Colonic mucosa (tissue), 4 donors: Measurements from ENCODE around the gene DUOX2. TPM values are rescaled to one million over a fixed set of nuclear protein-coding genes. Genes with fewer than 3 reads are reported as not detected.

Experiments used
- DNase-seq: peaks from one replicate; pipeline ENCODE4 v3.0.0-alpha.2; 2020
- H3K27ac ChIP-seq: fragments of 200-600 bp; one replicate; pipeline ENCODE4 v1.8.0; 2021
- H3K27me3 ChIP-seq: fragments of 200-600 bp; one replicate; pipeline ENCODE4 v1.8.0; 2021
- H3K36me3 ChIP-seq: fragments of 200-600 bp; one replicate; pipeline ENCODE4 v1.8.0; 2021
- H3K4me1 ChIP-seq: fragments of 200-600 bp; one replicate; pipeline ENCODE4 v1.8.0; 2021; ENCODE audit warnings: mild to moderate bottlenecking
- H3K4me3 ChIP-seq: fragments of 200-600 bp; one replicate; pipeline ENCODE4 v1.8.0; 2021
- H3K9ac ChIP-seq, 2 donors: one replicate each; pipeline ENCODE4 v1.7.0; 2013; ENCODE audit warnings: control low read depth in 2 of 2, low read depth in 2 of 2, low read length in 2 of 2
- H3K9me3 ChIP-seq: fragments of 200-600 bp; one replicate; pipeline ENCODE4 v1.8.0; 2021
- intact Hi-C: fragments of 100-400 bp; cut with DNase I; formaldehyde crosslinking; loops from one replicate; pipeline ENCODE4 v1.14.1; 2022
- total RNA-seq, 2 donors: library from RNA; stranded (reverse); fragmentation: NEBNext Ultra II Directional in 1 of 2; extraction: Animal tissue kit (Norgen Biotek cat#: 25700) in 1 of 2; gene quantifications; one replicate each; pipeline ENCODE4 v1.2.1, GENCODE V29; 2021
- TF ChIP-seq, protein P1 (sequence below): fragments of 200-600 bp; IDR thresholded peaks from one replicate; pipeline ENCODE4 v1.8.0; 2022; ENCODE audit warnings: antibody characterized with exemption, mild to moderate bottlenecking
- donor health status: healthy.
- donor health status: DM: no; HTN: no; CAD: no.
- donor health status: DM: no; HTN: no; CAD: no.

DUOX2 gene
- total RNA-seq, 2 donors from 2014 or later = 40.0 to 111 TPM

- Histone ChIP-seq H3K9me3 (no peaks in the 10 kb centered on the region), H3K36me3 (no peaks in the 10 kb centered on the region), H3K27ac (no peak overlapping the region), H3K4me1 (no peaks in the 10 kb centered on the region), H3K9ac (no peak overlapping the region), H3K27me3 (no peaks in the 10 kb centered on the region), H3K4me3 (no peak overlapping the region)
- DNase-seq = no peak
- TF ChIP-seq, protein P1, sequence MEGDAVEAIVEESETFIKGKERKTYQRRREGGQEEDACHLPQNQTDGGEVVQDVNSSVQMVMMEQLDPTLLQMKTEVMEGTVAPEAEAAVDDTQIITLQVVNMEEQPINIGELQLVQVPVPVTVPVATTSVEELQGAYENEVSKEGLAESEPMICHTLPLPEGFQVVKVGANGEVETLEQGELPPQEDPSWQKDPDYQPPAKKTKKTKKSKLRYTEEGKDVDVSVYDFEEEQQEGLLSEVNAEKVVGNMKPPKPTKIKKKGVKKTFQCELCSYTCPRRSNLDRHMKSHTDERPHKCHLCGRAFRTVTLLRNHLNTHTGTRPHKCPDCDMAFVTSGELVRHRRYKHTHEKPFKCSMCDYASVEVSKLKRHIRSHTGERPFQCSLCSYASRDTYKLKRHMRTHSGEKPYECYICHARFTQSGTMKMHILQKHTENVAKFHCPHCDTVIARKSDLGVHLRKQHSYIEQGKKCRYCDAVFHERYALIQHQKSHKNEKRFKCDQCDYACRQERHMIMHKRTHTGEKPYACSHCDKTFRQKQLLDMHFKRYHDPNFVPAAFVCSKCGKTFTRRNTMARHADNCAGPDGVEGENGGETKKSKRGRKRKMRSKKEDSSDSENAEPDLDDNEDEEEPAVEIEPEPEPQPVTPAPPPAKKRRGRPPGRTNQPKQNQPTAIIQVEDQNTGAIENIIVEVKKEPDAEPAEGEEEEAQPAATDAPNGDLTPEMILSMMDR = no peak
- intact Hi-C loops = no loop called here
These were observed 12.9 kb downstream of the DUOX2 start for GRCh38 chr15:45100884-45101625.

GRCh38 chr15:45099549-45100165 is 14.3 kb downstream of the DUOX2 start:
- Histone ChIP-seq H3K27me3 (no peaks in the 10 kb centered on the region), H3K36me3 (no peaks in the 10 kb centered on the region), H3K27ac (no peak overlapping the region), H3K9ac (no peak overlapping the region), H3K4me3 (no peak overlapping the region), H3K9me3 (no peaks in the 10 kb centered on the region), H3K4me1 (no peaks in the 10 kb centered on the region)
- intact Hi-C loops = no loop called here
- TF ChIP-seq, protein P1 = no peak
- DNase-seq = no peak

DNA sequence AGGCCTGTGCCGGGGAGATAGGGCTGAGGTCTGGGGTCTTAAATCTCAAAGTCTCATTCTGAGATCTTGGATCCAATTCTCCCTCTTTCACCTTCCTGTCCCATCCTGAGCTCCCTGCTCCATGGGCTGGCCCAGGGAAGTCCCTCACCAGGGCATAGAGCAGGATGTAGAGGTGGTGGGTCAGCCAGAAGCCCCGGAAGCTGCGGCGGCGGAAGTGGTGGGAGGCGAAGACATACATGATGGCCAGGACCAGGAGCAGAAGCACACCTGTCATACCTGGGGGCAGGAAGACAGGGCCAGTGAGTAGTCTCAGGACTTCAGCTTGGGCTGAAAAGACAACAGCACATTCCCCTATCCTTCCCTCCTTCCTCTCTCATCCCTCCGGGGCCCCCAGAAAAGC is 16.5 kb downstream of the DUOX2 start:
- Histone ChIP-seq H3K4me1 (no peaks in the 10 kb centered on the region), H3K4me3 (no peak overlapping the region), H3K9me3 (no peaks in the 10 kb centered on the region), H3K27ac (no peak overlapping the region), H3K36me3 (no peaks in the 10 kb centered on the region), H3K27me3 (no peaks in the 10 kb centered on the region), H3K9ac (no peak overlapping the region)
- TF ChIP-seq, protein P1 = no peak
- intact Hi-C loops = no loop called here
- no peak for DNase-seq

- H3K27me3 ChIP-seq = no peaks in the 10 kb centered on the region
- H3K4me1 ChIP-seq = no peaks in the 10 kb centered on the region
- no peak overlapping the region for H3K4me3 ChIP-seq
- no peak for DNase-seq
- H3K36me3 ChIP-seq = no peaks in the 10 kb centered on the region
- H3K9me3 ChIP-seq = no peaks in the 10 kb centered on the region
- no peak overlapping the region for H3K9ac ChIP-seq
- TF ChIP-seq, protein P1 = no peak
- intact Hi-C loops = no loop called here
- H3K27ac ChIP-seq = no peak overlapping the region
These were observed 18.3 kb downstream of the DUOX2 start for GRCh38 chr15:45095661-45096060.

DNA sequence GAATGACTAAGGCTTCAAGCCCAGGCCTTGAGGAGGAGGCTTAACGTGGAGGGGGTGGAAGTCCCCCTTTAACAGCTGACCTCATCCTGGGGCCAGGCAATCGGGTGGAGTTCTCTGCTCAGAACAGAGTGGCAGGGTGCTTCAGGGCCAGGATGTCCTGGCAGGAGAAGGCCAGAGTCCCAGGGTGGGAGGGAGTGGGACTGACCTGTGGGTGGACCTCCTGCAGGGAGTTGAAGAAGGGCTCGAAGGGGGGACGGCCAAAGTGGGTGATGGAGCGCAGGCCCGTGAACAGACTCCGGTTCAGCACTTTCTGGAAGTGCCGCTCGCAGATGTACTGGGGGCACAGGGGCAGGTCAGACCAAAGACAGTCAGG is 19.6 kb downstream of the DUOX2 start:
- no peak for DNase-seq

More for the DNA sequence above, 19.6 kb downstream of the DUOX2 start:
- no peak overlapping the region for H3K27ac ChIP-seq
- TF ChIP-seq, protein P1 = no peak
- H3K36me3 ChIP-seq = no peaks in the 10 kb centered on the region
- H3K4me1 ChIP-seq = no peaks in the 10 kb centered on the region
- H3K27me3 ChIP-seq = no peaks in the 10 kb centered on the region
- no peak overlapping the region for H3K9ac ChIP-seq
- H3K9me3 ChIP-seq = no peaks in the 10 kb centered on the region
- H3K4me3 ChIP-seq = no peak overlapping the region
- intact Hi-C loops = no loop called here
